Suprapubic skin (tissue), 4 donors: Measurements from ENCODE around the gene MINAR1. TPM values are rescaled to one million over a fixed set of nuclear protein-coding genes. Genes with fewer than 3 reads are reported as not detected.

Experiments
- DNase-seq, 2 donors: peaks; one replicate each; pipeline ENCODE4 v3.0.0-alpha.2; 2019; ENCODE audit warnings: low spot score in 2 of 2
- H3K27ac ChIP-seq: fragments of 200-600 bp; sonication (generic); one replicate; pipeline ENCODE4 v1.5.1; 2019
- H3K27me3 ChIP-seq: fragments of 200-600 bp; sonication (generic); one replicate; pipeline ENCODE4 v1.5.1; 2019
- H3K36me3 ChIP-seq: fragments of 200-600 bp; sonication (generic); one replicate; pipeline ENCODE4 v1.5.1; 2019
- H3K4me1 ChIP-seq: fragments of 200-600 bp; sonication (generic); one replicate; pipeline ENCODE4 v1.5.1; 2019
- H3K4me3 ChIP-seq: fragments of 200-600 bp; sonication (generic); one replicate; pipeline ENCODE4 v1.5.1; 2019; ENCODE audit warnings: mild to moderate bottlenecking
- H3K9me3 ChIP-seq: fragments of 200-600 bp; sonication (generic); one replicate; pipeline ENCODE4 v1.5.1; 2019
- EP300 ChIP-seq: sonication (generic); formaldehyde crosslinking; IDR thresholded peaks from one replicate; pipeline ENCODE4 v1.6.1; 2017; ENCODE audit warnings: antibody characterized with exemption
- POLR2A ChIP-seq, 2 donors: fragments of 450-650 bp; IDR thresholded peaks; one replicate each; pipeline ENCODE4 v1.6.1; 2017; ENCODE audit warnings: antibody characterized with exemption in 2 of 2, mild to moderate bottlenecking in 2 of 2, moderate library complexity in 2 of 2
- POLR2AphosphoS5 ChIP-seq, 3 donors: sonication (generic); formaldehyde crosslinking; IDR thresholded peaks; one replicate each; pipeline ENCODE4 v1.6.1; 2017; ENCODE audit warnings: antibody characterized with exemption in 3 of 3
- WGBS: methylation state at CpG from one replicate; pipeline ENCODE4 v1.1.5; 2018; 5-methylcytosine and 5-hydroxymethylcytosine counted together
- total RNA-seq, 4 donors: library from RNA; depleted of rRNA; stranded (reverse); fragments of >200 nt; gene quantifications; one replicate each; pipeline ENCODE4 v1.1.0, GENCODE V29; 2016
- TF ChIP-seq, protein P1 (sequence below), 2 donors: fragments of 200-600 bp in 1 of 2; fragments of 450-650 bp in 1 of 2; sonication (generic) in 1 of 2; IDR thresholded peaks; one replicate each; pipeline ENCODE4 v1.5.1; 2016 to 2019; ENCODE audit warnings: antibody characterized with exemption in 2 of 2, mild to moderate bottlenecking in 1 of 2, moderate library complexity in 1 of 2

MINAR1 gene
- total RNA-seq, 4 donors from 2014 or later: 0.23 to 1.1 (median 0.56) TPM

DNA sequence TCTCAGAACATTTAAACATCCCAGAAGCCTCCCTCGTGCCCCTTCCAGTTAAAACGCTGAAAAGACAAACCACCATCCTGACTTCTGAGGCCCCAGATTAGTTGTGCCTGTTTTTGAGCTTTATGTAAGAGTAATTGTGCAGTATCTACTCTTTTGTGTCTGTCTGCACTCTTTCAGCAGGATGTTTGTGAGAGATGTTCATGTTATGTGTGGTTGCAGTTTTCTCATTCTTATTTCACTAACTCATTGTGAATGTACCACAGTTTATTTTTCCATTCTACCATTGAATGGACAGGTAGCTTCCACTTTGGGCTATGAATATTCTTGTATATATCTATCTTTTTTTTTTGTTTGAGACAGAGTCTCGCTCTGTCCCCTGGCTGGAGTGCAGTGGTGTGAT, 40.3 kb downstream of the MINAR1 start:
- Histone ChIP-seq H3K4me3 (no peak overlapping the region), H3K27me3 (no peaks in the 10 kb centered on the region), H3K36me3 (no peaks in the 10 kb centered on the region), H3K27ac (no peak overlapping the region), H3K9me3 (no peaks in the 10 kb centered on the region), H3K4me1 (no peaks in the 10 kb centered on the region)
- no peak for TF ChIP-seq POLR2A (IDR thresholded peaks at IDR 0.05)
- no peak for TF ChIP-seq EP300
- no peak for DNase-seq
- WGBS: 87% methylated on average over 3 of the region's 3 CpGs

- Histone ChIP-seq H3K36me3 (no peaks in the 10 kb centered on the region), H3K27me3 (no peaks in the 10 kb centered on the region), H3K4me1 (no peaks in the 10 kb centered on the region), H3K27ac (no peak overlapping the region), H3K4me3 (no peak overlapping the region), H3K9me3 (no peaks in the 10 kb centered on the region)
- DNase-seq: no peak
- WGBS: 49% methylated on average over 1 of the region's 1 CpG
- TF ChIP-seq POLR2A (IDR thresholded peaks at IDR 0.05) (no peak), EP300 (no peak), POLR2AphosphoS5 (IDR thresholded peaks at IDR 0.05) (no peak)
- TF ChIP-seq, protein P1, sequence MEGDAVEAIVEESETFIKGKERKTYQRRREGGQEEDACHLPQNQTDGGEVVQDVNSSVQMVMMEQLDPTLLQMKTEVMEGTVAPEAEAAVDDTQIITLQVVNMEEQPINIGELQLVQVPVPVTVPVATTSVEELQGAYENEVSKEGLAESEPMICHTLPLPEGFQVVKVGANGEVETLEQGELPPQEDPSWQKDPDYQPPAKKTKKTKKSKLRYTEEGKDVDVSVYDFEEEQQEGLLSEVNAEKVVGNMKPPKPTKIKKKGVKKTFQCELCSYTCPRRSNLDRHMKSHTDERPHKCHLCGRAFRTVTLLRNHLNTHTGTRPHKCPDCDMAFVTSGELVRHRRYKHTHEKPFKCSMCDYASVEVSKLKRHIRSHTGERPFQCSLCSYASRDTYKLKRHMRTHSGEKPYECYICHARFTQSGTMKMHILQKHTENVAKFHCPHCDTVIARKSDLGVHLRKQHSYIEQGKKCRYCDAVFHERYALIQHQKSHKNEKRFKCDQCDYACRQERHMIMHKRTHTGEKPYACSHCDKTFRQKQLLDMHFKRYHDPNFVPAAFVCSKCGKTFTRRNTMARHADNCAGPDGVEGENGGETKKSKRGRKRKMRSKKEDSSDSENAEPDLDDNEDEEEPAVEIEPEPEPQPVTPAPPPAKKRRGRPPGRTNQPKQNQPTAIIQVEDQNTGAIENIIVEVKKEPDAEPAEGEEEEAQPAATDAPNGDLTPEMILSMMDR (IDR thresholded peaks at IDR 0.05): no peak
Observed at GRCh38 chr15:79474252-79474651, 42.1 kb downstream of the MINAR1 start.

GRCh38 chr15:79475306-79475705, 43.2 kb downstream of the MINAR1 start:
- Histone ChIP-seq H3K27me3 (no peaks in the 10 kb centered on the region), H3K9me3 (no peaks in the 10 kb centered on the region), H3K27ac (peak overlapping the region; percentile 1), H3K36me3 (no peaks in the 10 kb centered on the region), H3K4me3 (no peak overlapping the region), H3K4me1 (no peaks in the 10 kb centered on the region)
- no peak for DNase-seq
- WGBS: 59% methylated on average over 3 of the region's 3 CpGs
- no peak for TF ChIP-seq POLR2A (IDR thresholded peaks at IDR 0.05)
- TF ChIP-seq EP300: no peak
- no peak for TF ChIP-seq POLR2AphosphoS5 (IDR thresholded peaks at IDR 0.05)
- TF ChIP-seq, protein P1 (IDR thresholded peaks at IDR 0.05): no peak

DNA sequence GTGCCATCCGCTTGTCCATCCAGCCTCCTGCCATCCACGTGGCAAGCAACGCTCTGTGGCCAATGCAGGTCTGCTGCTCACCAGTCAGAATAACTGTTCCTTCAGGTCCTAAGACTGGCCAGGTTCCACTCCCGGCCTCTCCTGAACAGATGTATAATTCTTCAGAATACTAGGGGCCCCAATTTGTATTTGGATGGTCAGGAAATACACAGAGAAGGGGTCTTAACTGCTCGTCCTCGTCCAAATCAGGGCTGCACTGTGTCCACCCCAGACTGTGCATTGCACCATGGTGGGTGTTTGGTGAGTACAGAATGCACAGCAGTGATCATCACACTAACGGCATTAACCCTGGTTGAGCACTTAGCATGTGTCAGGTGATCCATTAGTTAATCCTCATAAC, 46.0 kb downstream of the MINAR1 start:
- no peaks in the 10 kb centered on the region for H3K4me1 ChIP-seq
- H3K27me3 ChIP-seq: no peaks in the 10 kb centered on the region
- H3K36me3 ChIP-seq: no peaks in the 10 kb centered on the region
- no peaks in the 10 kb centered on the region for H3K9me3 ChIP-seq
- no peak for DNase-seq
- TF ChIP-seq POLR2AphosphoS5 (IDR thresholded peaks at IDR 0.05) (no peak), POLR2A (IDR thresholded peaks at IDR 0.05) (no peak), EP300 (no peak)
- TF ChIP-seq, protein P1 (IDR thresholded peaks at IDR 0.05): no peak
- no peak overlapping the region for H3K27ac ChIP-seq
- no peak overlapping the region for H3K4me3 ChIP-seq
- WGBS: 92% methylated on average over 7 of the region's 7 CpGs

- H3K27me3 ChIP-seq: no peaks in the 10 kb centered on the region
- H3K9me3 ChIP-seq: no peaks in the 10 kb centered on the region
- DNase-seq: no peak
- no peak overlapping the region for H3K27ac ChIP-seq
- TF ChIP-seq POLR2AphosphoS5 (IDR thresholded peaks at IDR 0.05) (no peak), POLR2A (IDR thresholded peaks at IDR 0.05) (no peak)
- H3K4me1 ChIP-seq: no peaks in the 10 kb centered on the region
- H3K4me3 ChIP-seq: no peak overlapping the region
- H3K36me3 ChIP-seq: no peaks in the 10 kb centered on the region
- WGBS: 78% methylated on average over 2 of the region's 2 CpGs
Observed at GRCh38 chr15:79479616-79480015, 47.5 kb downstream of the MINAR1 start.

DNA sequence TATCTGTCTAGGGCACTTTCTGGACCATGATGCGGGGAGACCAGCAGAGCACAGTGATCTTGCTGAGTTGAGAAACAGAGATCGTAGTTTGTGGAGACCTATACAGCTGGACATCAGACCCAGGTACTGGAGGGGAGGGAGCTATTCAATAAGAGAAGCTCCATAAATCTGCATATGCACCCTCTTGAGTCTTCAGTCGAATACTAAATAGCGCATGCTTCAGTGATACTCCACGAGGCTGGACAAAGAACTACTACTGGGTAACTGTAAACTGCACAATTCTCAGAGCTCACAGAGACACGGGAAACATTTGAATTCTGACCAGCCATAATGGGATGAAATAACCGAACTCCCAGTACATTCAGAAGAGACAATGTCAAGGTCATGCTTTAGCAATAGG, 49.7 kb downstream of the MINAR1 start:
- 92% methylated on average over 7 of the region's 7 CpGs for WGBS
- no peak for DNase-seq

More for the DNA sequence above, 49.7 kb downstream of the MINAR1 start:
- H3K36me3 ChIP-seq: no peaks in the 10 kb centered on the region
- H3K27me3 ChIP-seq: no peaks in the 10 kb centered on the region
- H3K4me1 ChIP-seq: no peaks in the 10 kb centered on the region
- H3K27ac ChIP-seq: no peak overlapping the region
- no peak overlapping the region for H3K4me3 ChIP-seq
- no peaks in the 10 kb centered on the region for H3K9me3 ChIP-seq
- no peak for TF ChIP-seq POLR2AphosphoS5 (IDR thresholded peaks at IDR 0.05)
- TF ChIP-seq EP300: no peak

Other genes starting within 250 kb of the MINAR1 start
- gene ANKRD34C, start 149.6 kb upstream of the MINAR1 start, total RNA-seq: not detected
- 100 to 1,000 TPM in 3 of 4 donors, 10 to 100 TPM in 1; 62.6 to 154 (median 127) TPM for gene TMED3, start 121.2 kb upstream of the MINAR1 start, total RNA-seq